ENCODE data around the gene ZNF438. TPM values are rescaled to one million over a fixed set of nuclear protein-coding genes. Genes with fewer than 3 reads are reported as not detected.
A peak's percentile ranks its signal among the peaks of the same experiment; 100 is the strongest.
"Not testable (repeated sequence)": the region's sequence is repeated elsewhere in the genome, so short reads cannot be mapped to it uniquely, and the experiment has no call there.

The ZNF438 gene
- total RNA-seq, 1 experiment from 2014 or later: 2.2 TPM

DNA sequence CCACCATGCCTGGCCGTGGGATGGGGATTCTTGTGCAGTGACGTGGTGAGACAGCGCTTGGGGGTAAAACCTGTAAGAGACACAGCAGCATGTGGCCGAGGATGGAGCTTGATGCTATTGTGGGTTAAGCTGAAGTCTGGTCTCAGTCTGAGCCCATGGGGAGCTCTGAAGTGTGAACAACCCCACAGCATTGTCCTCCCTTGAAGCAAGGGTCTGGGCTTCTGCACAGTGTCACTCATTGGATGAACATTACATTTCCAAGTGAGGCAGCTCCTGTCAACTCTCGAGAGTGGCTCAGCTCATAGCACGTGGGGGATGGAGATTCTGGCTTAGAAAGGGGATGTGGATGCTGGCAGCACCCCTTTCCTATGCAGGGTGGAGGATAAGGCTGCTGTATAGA lies 32.2 kb upstream of the ZNF438 start:
- H3K4me3 ChIP-seq: no peak overlapping the region
- DNase-seq: no peak
- no peaks in the 10 kb centered on the region for H3K36me3 ChIP-seq
- no peak overlapping the region for H3K27ac ChIP-seq
- no peaks in the 10 kb centered on the region for H3K27me3 ChIP-seq
- peaks cover 3% of the 10 kb centered on the region for H3K4me1 ChIP-seq
- H3K9me3 ChIP-seq (replicated peaks): no peaks in the 10 kb centered on the region

DNA sequence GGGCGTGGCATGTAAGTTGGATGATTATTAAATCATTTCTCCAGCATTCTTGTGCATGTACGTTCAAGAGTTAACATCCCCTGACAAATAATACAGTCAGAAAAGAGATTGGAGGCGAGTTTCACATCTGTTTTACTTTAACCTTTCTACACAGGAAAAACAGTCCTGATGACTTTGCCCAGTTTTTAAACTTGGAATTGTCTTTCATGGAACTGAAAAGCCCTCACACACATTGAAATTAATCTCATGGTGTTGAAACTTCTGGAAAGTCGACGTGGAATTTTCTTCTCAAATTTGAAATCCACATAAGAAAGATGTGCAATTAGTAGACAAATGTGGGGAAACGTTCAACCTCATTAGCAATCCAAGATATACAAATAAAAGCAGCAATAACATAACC lies 31.2 kb upstream of the ZNF438 start:
- no peak for DNase-seq
- no peaks in the 10 kb centered on the region for H3K9me3 ChIP-seq (replicated peaks)
- no peaks in the 10 kb centered on the region for H3K27me3 ChIP-seq
- H3K36me3 ChIP-seq: no peaks in the 10 kb centered on the region
- H3K4me3 ChIP-seq: no peak overlapping the region
- no peaks in the 10 kb centered on the region; the same call in 1 of the 2 replicates for H3K4me1 ChIP-seq
- H3K27ac ChIP-seq: no peak overlapping the region

DNA sequence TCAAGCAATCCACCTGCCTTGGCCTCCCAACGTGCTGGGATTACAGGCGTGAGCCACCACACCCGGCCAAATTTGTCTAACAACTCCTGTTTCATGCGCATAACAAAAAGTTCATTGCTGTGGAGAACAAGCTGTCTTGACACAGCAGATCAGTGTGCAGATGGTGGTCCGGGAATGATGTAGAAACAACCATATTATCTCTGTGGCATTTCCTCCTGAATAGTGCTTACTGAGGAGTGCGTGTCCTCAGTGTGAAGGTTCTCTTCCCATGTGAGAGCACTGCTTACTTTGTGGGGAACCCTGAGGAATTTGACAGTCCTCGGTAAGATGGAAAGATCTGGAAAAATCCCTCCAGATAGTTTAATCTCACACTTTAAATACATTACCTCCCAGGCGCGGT lies 30.3 kb upstream of the ZNF438 start:
- Histone ChIP-seq H3K27ac (no peak overlapping the region), H3K4me1 (no peaks in the 10 kb centered on the region; the same call in 1 of the 2 replicates), H3K27me3 (no peaks in the 10 kb centered on the region), H3K9me3 (replicated peaks) (no peaks in the 10 kb centered on the region), H3K4me3 (no peak overlapping the region), H3K36me3 (no peaks in the 10 kb centered on the region)
- no peak for DNase-seq

DNA sequence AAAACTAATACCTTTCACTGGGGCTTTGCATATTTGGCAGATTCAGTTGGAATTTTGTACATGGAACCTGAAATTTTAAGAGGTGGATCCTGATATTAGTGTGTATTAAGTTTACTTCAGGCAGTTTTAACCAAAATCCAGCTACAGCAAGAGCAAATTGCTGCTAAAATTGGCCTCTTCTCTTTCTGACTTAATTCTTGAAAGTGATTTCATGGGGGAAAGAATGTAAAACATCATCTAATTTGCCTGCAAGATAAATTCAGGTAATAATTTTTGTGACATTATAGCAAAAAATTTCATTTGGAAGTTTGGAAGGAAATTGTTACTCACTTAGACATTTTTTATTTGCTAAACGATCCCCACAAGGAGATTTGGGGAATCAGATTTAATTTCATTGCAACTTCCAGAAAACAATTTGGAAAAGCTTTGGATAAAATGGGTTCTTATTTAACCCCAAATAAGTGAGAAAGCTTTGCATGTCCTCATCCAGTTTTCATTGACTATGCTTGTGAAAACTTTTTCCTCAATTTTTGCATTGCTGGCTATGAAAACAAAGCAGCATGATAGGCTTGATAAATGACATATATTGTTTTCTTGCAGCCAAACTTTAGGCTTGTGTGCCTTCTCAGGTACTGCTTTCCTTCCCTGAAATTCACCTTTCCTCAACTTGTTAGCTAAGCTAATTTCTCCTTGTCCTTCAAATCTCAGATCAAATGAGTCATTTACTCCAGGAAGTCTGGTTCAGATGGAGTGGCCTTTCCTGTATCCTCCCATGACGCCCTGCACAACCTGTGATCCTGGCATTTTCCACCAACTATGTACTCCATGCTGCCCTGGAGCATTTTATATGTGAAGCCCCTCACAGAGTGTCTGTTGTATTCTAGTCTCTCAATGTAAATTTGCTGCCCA lies 27.4 kb upstream of the ZNF438 start:
- DNase-seq: no peak
- Histone ChIP-seq H3K9me3 (replicated peaks) (no peaks in the 10 kb centered on the region), H3K36me3 (no peaks in the 10 kb centered on the region), H3K27me3 (no peaks in the 10 kb centered on the region), H3K4me3 (no peak overlapping the region), H3K4me1 (no peaks in the 10 kb centered on the region), H3K27ac (no peak overlapping the region)

DNA sequence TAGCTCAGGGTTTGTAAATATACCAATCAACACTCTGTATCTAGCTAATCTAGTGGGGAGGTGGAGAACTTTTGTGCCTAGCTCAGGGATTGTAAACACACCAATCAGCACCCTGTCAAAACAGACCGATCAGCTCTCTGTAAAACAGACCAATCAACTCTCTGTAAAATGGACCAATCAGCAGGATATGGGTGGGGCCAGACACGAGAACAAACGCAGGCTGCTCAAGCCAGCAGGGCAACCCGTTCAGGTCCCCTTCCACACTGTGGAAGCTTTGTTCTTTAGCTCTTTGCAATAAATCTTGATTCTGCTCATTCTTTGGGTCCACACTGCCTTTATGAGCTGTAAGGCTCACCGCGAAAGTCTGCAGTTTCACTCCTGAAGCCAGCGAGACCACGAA lies 25.0 kb upstream of the ZNF438 start:
- not testable (repeated sequence) for H3K4me1 ChIP-seq; H3K9me3 ChIP-seq (replicated peaks); H3K36me3 ChIP-seq; DNase-seq; H3K4me3 ChIP-seq; H3K27ac ChIP-seq; H3K27me3 ChIP-seq

DNA sequence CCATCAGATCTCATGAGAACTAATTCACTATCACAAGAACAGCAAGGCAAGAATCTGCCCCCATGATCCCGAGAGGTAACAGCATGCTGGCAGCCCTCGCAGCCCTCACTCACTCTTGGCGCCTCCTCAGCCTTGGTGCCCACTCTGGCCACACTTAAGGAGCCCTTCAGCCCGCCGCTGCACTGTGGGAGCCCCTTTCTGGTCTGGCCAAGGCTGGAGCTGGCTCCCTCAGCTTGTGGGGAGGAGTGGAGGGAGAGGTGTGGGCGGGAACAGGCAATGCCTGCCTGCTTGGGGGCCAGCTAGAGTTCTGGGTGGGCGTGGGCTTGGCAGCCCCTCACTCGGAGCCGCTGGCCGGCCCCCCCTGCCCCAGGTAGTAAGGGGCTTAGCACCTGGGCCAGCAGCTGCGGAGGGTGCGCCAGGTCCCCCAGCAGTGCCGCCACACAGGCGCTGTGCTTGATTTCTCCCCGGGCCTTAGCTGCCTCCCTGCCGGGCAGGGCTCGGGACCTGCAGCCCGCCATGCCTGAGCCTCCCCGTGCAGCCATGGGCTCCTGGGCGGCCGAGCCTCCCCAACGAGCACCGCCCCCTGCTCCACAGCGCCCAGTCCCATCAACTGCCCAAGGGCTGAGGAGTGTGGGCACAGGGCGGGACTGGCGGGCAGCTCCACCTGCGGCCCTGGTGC lies 24.0 kb upstream of the ZNF438 start:
- Histone ChIP-seq H3K27ac (no peak overlapping the region), H3K4me3 (no peak overlapping the region), H3K27me3 (no peaks in the 10 kb centered on the region), H3K36me3 (no peaks in the 10 kb centered on the region), H3K9me3 (replicated peaks) (peaks cover 8% of the 10 kb centered on the region; the same call in 1 of the 2 replicates), H3K4me1 (no peaks in the 10 kb centered on the region)
- no peak for DNase-seq

DNA sequence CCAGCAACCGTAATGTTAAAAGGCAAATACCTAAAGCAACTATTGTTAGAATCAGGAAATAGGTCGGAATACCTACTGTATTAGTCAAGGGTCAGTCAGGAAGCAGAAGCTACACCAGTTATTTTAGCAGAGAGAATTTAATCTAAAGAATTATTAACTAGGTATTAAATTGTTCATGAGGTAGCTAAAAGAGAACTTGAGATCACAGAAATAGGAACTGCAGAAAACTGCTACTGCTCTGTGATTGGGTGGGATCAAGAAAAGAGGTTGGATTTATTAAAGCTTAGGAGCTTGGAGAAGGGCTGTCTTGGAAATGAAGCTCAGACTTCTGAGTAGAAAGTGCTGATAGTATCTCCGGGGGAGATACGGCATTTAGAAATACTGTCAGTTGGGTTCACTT lies 20.0 kb upstream of the ZNF438 start:
- no peak for DNase-seq
- Histone ChIP-seq H3K4me1 (no peaks in the 10 kb centered on the region), H3K27me3 (no peaks in the 10 kb centered on the region), H3K9me3 (replicated peaks) (peaks cover 8% of the 10 kb centered on the region; the same call in 1 of the 2 replicates), H3K36me3 (no peaks in the 10 kb centered on the region), H3K4me3 (no peak overlapping the region), H3K27ac (no peak overlapping the region)

DNA sequence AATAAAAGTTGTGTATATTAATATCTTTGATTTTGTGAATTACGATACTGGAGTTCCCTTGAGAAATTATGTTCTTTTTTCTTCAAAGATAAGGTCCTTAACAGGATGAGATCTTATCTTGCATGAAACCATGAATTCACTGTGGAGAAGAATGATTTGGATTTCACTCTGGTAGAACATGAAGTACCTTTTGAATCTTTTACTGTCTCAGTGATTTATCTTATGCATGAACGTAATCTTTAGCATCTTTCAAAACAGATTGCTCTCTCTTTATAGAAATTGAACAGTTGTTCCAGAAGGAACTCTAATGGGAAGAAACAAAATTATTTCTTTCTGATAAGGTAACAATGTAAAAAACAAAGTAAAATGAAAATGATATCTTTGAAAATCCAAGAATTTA lies 11.0 kb upstream of the ZNF438 start:
- no peak for DNase-seq
- H3K4me3 ChIP-seq: no peak overlapping the region

DNA sequence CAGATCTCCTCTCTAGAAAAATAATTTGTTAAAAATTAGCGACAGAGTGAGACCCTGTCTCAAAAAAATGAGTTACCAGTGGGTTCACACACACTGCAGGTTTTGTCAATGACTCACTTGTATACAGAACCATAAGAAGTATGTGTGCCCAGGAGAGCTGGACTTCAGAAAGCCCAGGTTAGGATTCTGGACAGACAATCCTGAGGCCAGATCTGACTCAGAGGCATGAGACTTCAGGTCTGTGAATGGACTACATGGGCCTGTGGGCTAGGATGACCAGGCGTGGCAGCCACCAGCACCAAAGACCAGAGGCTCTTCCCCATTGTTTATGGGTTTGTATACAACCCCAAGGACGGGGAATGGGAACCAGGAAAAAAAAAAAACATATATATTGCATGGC lies 9.3 kb upstream of the ZNF438 start:
- DNase-seq: no peak
- H3K9me3 ChIP-seq (replicated peaks): no peaks in the 10 kb centered on the region

More for the DNA sequence above, 11.0 kb upstream of the ZNF438 start:
- H3K27ac ChIP-seq: no peak overlapping the region
- no peaks in the 10 kb centered on the region for H3K4me1 ChIP-seq
- H3K36me3 ChIP-seq: no peaks in the 10 kb centered on the region
- H3K9me3 ChIP-seq (replicated peaks): no peaks in the 10 kb centered on the region
- no peaks in the 10 kb centered on the region for H3K27me3 ChIP-seq

DNA sequence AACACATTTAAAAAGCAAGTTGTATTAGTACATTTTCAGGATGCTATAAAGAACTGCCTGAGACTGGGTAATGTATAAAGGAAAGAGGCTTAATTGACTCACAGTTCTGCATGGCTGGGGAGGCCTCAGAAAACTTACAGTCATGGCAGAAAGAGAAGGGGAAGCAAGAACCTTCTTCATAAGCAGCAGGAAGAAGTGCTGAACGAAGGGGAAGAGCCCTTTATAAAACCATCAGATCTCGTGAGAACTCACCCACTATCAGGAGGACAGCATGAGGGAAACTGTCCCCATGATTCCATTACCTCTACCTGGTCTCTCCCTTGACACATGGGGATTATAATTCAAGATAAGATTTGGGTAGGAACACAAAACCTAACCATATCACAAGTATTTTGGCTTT lies 7.3 kb upstream of the ZNF438 start:
- H3K27me3 ChIP-seq; H3K27ac ChIP-seq; H3K36me3 ChIP-seq; DNase-seq; H3K9me3 ChIP-seq (replicated peaks); H3K4me3 ChIP-seq: not testable (repeated sequence)
- H3K4me1 ChIP-seq: peaks cover 17% of the 10 kb centered on the region

More for the DNA sequence above, 9.3 kb upstream of the ZNF438 start:
- Histone ChIP-seq H3K36me3 (no peaks in the 10 kb centered on the region), H3K4me3 (no peak overlapping the region), H3K27ac (no peak overlapping the region), H3K27me3 (no peaks in the 10 kb centered on the region), H3K4me1 (no peaks in the 10 kb centered on the region; the same call in 1 of the 2 replicates)

DNA sequence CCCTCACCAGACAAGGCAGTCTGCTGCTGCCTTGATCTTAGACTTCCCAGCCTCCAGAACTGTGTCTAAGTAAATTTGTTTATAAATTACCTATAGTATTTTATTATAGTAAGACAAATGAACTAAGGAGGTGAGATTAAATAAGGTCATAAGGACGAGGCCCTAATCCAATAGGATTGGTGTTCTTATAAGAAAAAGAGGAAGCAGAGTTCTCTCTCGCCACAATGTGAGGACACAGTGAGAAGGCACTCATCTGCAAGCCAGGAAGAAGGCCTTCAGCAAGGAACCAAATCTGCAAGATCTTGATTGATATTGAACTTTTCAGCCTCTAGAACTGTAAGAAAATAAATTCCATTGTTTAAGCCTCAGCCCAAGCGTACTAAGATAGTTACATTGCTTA lies 6.1 kb upstream of the ZNF438 start:
- Histone ChIP-seq H3K36me3 (no peaks in the 10 kb centered on the region), H3K27ac (no peak overlapping the region), H3K9me3 (replicated peaks) (no peaks in the 10 kb centered on the region), H3K4me1 (peaks cover 21% of the 10 kb centered on the region), H3K4me3 (no peak overlapping the region), H3K27me3 (no peaks in the 10 kb centered on the region)
- DNase-seq: no peak

DNA sequence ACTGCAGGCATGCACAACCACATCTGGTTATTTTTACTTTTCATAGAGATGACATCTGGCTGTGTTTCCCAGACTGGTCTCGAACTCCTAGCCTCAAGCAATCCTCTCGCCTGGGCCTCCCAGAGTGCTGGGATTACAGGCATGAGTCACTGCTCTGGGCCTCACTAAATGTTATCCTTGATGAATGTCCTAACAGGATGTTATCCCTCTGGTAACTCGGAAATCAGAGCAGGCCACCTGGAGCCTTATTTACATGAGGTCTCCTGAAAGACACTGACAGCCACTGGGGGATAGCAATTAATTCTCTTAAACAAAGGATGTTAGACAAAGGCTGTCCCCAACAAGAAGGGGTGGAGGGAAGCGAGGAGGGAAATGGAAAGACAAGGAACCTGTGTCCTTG lies 4.5 kb upstream of the ZNF438 start:
- no peak overlapping the region for H3K27ac ChIP-seq

DNA sequence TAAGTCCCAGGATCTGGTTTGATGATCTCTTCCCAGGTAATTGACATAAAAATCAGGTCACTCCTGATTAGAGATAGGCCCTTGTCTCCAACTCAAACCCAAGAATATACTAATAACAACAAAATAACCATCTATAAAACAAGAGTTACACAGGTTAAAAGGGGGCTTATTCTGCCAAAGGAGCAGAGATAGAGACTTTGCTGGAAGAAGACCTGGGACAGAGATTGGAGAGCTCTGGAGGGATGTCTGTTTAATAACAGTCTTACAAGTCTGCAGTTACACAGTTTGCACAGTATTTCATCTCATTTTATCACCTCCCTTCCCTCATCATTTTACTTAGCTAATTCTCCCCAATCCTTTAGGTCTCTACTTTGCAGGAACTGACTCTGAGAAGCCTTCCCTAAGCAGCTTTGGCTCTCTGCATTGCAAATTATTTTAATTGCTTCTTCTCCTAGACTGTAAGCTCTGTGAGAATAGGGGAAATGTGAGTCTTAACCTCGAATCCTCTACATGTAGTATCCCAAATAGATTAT lies 3.7 kb upstream of the ZNF438 start:
- H3K36me3 ChIP-seq: no peaks in the 10 kb centered on the region
- no peaks in the 10 kb centered on the region for H3K9me3 ChIP-seq (replicated peaks)
- no peak overlapping the region for H3K27ac ChIP-seq
- H3K4me1 ChIP-seq: peaks cover 26% of the 10 kb centered on the region
- no peak for DNase-seq
- H3K27me3 ChIP-seq: no peaks in the 10 kb centered on the region
- no peak overlapping the region for H3K4me3 ChIP-seq

More for the DNA sequence above, 4.5 kb upstream of the ZNF438 start:
- H3K36me3 ChIP-seq: no peaks in the 10 kb centered on the region
- no peak overlapping the region for H3K4me3 ChIP-seq
- no peaks in the 10 kb centered on the region for H3K9me3 ChIP-seq (replicated peaks)
- no peaks in the 10 kb centered on the region for H3K27me3 ChIP-seq
- peaks cover 21% of the 10 kb centered on the region for H3K4me1 ChIP-seq
- peak; percentile 22 to 48 for DNase-seq

DNA sequence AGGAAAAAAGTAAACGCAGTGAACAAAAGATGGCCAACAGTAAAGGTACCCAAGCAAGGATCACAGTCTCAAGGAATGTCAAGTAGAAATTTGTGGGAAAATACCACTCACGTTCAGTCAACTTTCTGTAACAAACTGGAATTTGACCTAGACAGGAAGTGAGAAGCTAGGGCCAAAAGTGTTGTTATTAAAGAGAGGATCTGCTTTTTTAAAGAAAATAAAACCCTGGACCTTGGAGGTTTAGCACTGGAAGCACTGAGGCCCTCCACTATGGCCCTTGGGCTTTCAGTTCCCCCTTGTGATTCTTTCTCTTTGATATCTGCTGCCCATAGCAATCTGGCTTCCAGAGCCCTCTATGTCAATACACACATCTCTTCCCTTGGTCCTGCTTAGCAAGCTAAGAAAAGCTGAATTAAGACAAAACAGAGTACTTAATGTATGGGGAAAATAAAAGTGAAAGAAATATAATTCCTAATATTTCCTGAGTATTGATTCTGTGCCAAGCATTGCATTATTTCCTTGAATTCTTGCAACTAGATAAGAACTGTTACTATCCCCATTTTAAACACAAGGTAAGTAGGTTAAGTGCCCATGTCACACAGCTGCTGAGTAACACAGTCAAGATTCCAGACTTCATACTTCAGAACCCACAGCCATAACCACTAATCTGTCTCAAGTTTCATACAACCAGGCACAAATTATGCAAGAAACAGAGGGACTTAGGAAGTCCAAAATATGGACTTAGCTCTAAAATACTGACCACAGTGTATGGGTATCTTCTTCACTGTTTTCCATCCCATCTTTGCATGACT lies 2.6 kb upstream of the ZNF438 start:
- Histone ChIP-seq H3K4me1 (peaks cover 26% of the 10 kb centered on the region), H3K4me3 (no peak overlapping the region), H3K9me3 (replicated peaks) (no peaks in the 10 kb centered on the region), H3K27ac (0 out of 2 replicates have a peak overlapping the region, but pooled peaks have one; percentile 3), H3K27me3 (no peaks in the 10 kb centered on the region), H3K36me3 (no peaks in the 10 kb centered on the region)
- DNase-seq: peak; percentile 35 to 74

All from SJCRH30 (cell line).